CD1c-positive myeloid dendritic cell (primary cell): Measurements from ENCODE around the gene AMHR2.

Experiments used
- DNase-seq: peaks from one replicate; pipeline ENCODE4 v3.0.0-alpha.2; 2016; ENCODE audit errors: extremely low spot score

AMHR2 gene

DNA sequence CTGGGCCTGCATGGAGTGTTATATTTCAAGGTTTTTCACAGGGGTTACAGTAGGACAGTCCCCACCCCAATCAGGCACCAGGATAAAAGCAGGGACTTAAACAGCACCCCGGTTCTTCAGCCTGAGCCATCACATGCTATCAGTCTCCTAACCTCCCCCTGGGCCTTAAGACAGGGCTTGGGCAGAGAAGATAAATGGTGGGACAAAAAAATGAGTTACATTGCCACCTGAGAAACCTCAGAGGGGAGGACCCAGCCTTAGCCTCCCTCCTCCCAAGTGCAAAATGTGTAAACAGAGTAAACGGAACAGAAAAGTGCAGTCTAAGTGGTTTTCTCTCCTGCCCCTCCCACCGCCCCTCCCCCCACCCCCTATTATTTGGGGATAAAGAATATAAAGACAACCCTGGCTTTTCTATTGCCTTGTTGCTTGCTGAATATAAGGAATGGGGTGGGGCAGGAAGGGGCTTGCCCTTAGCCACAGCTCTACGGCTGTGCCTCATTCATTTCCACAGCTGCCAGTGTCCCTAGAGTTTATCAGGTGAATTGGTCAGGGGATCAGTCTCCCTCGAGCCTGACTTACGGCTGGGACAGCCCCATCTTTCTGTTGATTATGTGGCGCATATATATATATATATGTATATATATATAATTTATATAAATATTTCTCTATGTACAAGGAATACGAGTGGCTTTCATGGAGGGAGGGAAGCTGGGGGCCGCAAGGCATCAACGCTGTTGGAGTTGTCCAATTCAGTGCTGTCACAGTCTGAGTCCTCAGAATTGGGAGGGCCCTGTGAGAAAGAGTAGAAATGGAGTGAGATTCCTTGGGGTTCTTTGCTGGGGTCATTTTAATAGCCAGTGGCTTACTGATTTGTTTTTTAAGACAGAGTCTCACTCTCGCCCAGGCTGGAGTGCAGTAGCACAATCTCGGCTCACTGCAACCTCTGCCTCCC lies 57.1 kb downstream of the AMHR2 start:
- no peak for DNase-seq
